Stomach (tissue), 4 donors: ENCODE data around the gene LIME1.

ENCODE experiments used
- CTCF ChIP-seq, 7 experiments: fragments of 450-650 bp in 4 of 7; fragments of 200-600 bp in 3 of 7; sonication (generic) in 3 of 7; IDR thresholded peaks; one replicate each; pipeline ENCODE4 v1.5.1; 2016 to 2019; ENCODE audit warnings: antibody characterized with exemption in 7 of 7, control low read depth in 2 of 7, mild to moderate bottlenecking in 1 of 7
- POLR2A ChIP-seq, 4 donors: fragments of 450-650 bp; IDR thresholded peaks; one replicate each; pipeline ENCODE4 v1.6.1; 2016; ENCODE audit warnings: antibody characterized with exemption in 4 of 4, control low read depth in 2 of 4, mild to moderate bottlenecking in 1 of 4, moderate library complexity in 1 of 4

DNA sequence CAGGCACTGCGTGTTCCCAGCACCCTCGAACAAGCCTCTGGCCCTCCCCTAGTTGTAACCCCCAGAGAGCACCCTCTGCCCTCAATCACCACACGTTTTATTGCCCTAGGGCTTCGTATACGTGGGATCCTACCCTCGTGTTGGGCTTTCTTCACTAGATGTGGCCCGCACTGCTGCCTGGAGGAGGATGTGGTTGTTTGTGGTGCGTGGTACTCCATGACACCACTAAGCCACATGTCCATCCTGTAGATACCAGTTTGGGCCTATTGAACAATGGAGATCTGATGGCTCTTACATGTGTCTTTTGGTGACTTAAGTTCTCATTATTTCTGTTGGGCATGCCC is 20.2 kb downstream of the LIME1 start:
- TF ChIP-seq POLR2A (IDR thresholded peaks at IDR 0.05) (no peak), CTCF (IDR thresholded peaks at IDR 0.05) (no peak)
